Measurements from ENCODE around the gene GABARAPL2. TPM values are rescaled to one million over a fixed set of nuclear protein-coding genes. Genes with fewer than 3 reads are reported as not detected.

The GABARAPL2 gene
- total and polyA plus RNA-seq, 2 donors (not counting 1 experiment from before 2014, with no cell fraction given) = 73.0 to 84.9 TPM

DNA sequence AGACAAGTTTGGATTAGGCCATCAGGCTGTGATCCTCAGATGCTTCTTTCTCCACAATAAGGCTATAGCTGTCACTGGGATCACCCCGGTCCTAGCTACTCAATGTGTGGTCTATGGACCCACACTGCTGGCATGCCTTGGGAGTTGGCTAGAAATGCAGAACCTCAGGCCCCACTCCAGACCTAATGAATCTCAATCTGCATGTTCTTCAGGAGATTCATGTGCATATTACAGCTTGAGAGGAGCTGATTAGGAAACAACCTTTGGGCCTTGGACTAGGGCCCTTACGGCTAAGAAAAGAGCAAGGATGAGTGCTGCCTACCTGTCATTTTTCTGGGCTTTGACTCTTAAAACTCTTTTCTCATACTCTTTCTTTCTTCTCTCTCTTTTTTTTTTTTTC, 49.4 kb downstream of the GABARAPL2 start:
- Histone ChIP-seq H3K4me2 (replicated peaks; ENCODE audit: low read depth, low read length, poor library complexity, severe bottlenecking) (no peak overlapping the region), H3K9me3 (ENCODE audit: control extremely low read depth in 1 of 3, control insufficient read depth in 2 of 3, insufficient read depth in 1 of 3, low read length in 2 of 3) (no peaks in the 10 kb centered on the region), H4K20me1 (ENCODE audit: control insufficient read depth, insufficient read depth, low read length, poor library complexity, severe bottlenecking) (no peaks in the 10 kb centered on the region), H3K36me3 (replicated peaks in 1 of 2; ENCODE audit: control extremely low read depth in 1 of 2, control insufficient read depth in 1 of 2, extremely low read depth in 1 of 2, insufficient read depth in 2 of 2, low read length in 1 of 2) (peaks cover 5 to 67% of the 10 kb centered on the region in 2 experiments), H3K9ac (ENCODE audit: low read length) (no peak overlapping the region), H3K4me3 (ENCODE audit: control extremely low read depth in 1 of 5, extremely low read depth in 1 of 5, insufficient read depth in 1 of 5, low read depth in 2 of 5, low read length in 4 of 5) (no peak overlapping the region), H3K27me3 (replicated peaks in 1 of 4; ENCODE audit: control extremely low read depth in 1 of 4, control insufficient read depth in 3 of 4, insufficient read depth in 4 of 4, low read length in 3 of 4) (no peaks in the 10 kb centered on the region), H3K4me1 (ENCODE audit: control insufficient read depth in 2 of 2, insufficient read depth in 2 of 2, low read length in 2 of 2) (peaks cover 0 to 4% of the 10 kb centered on the region in 2 donors), H2AFZ (ENCODE audit: insufficient read depth, low read depth, low read length, poor library complexity, severe bottlenecking) (no peak overlapping the region), H3K79me2 (ENCODE audit: control insufficient read depth, insufficient read depth, low read length) (peaks cover 33% of the 10 kb centered on the region), H3K27ac (ENCODE audit: low read length in 2 of 2) (no peak overlapping the region)
- H3K27me3 Mint-ChIP-seq = no peaks in the 10 kb centered on the region
- ATAC-seq (ENCODE audit: low read depth) = no peak
- ChIA-PET POLR2A (interaction anchor here (0.7 kb wide), 1 partner anchor 64 kb away, joined by 5 read pairs; no protein-coding TSS in a partner anchor), CTCF (interaction anchor here (0.7 to 1.1 kb wide), 2 partner anchors 36 to 211 kb away, joined by 3 read pairs; no protein-coding TSS in a partner anchor)
- DNase-seq = no peak
- intact Hi-C loops (cut with micrococcal nuclease) = no loop called here
- H3K27ac Mint-ChIP-seq = no peak overlapping the region
- peaks cover 4% of the 10 kb centered on the region for H3K4me1 Mint-ChIP-seq
- TF ChIP-seq EZH2 (IDR thresholded peaks at IDR 0.05; ENCODE audit: borderline replicate concordance, insufficient read depth, low read depth, low read length, poor library complexity, severe bottlenecking) (no peak), CTCF (IDR thresholded peaks at IDR 0.05) (no peak)
- no peaks in the 10 kb centered on the region for H3K9me3 Mint-ChIP-seq (ENCODE audit: insufficient read depth)
- 100% methylated on average over 1 of the region's 2 CpGs for WGBS (ENCODE audit: insufficient coverage)
- no peak overlapping the region for H3K4me3 Mint-ChIP-seq

DNA sequence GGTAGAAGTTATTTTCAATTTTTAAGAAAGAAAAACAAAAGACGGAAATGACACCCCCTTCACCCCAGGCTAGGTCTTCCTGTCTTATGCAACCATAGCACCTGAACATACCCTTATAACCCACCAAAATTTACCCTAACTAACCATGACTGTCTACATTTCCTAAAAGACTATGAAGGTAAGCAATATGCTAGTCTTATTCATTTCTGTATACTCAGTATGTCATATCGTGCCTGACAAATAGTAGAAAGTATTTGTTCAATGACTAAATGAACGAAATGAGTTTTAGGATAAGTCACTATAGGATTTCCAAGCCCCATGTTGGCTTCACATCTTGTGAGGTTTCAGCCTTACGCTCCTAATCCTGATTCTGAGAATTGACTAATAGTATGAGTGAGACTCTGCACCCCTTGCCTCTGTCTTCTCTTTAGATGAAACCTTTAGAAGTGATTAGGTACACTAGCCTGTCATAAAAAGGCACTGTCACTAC, 50.4 kb downstream of the GABARAPL2 start:
- Histone ChIP-seq H3K9ac (ENCODE audit: low read length) (no peak overlapping the region), H3K4me2 (replicated peaks; ENCODE audit: low read depth, low read length, poor library complexity, severe bottlenecking) (no peak overlapping the region), H3K4me3 (ENCODE audit: control extremely low read depth in 1 of 5, extremely low read depth in 1 of 5, insufficient read depth in 1 of 5, low read depth in 2 of 5, low read length in 4 of 5) (no peak overlapping the region), H3K27me3 (replicated peaks in 1 of 4; ENCODE audit: control extremely low read depth in 1 of 4, control insufficient read depth in 3 of 4, insufficient read depth in 4 of 4, low read length in 3 of 4) (no peaks in the 10 kb centered on the region), H3K27ac (ENCODE audit: low read length in 2 of 2) (no peak overlapping the region), H3K79me2 (ENCODE audit: control insufficient read depth, insufficient read depth, low read length) (peaks cover 34% of the 10 kb centered on the region), H2AFZ (ENCODE audit: insufficient read depth, low read depth, low read length, poor library complexity, severe bottlenecking) (no peak overlapping the region), H4K20me1 (ENCODE audit: control insufficient read depth, insufficient read depth, low read length, poor library complexity, severe bottlenecking) (no peaks in the 10 kb centered on the region), H3K4me1 (ENCODE audit: control insufficient read depth in 2 of 2, insufficient read depth in 2 of 2, low read length in 2 of 2) (peaks cover 2 to 12% of the 10 kb centered on the region in 2 donors), H3K9me3 (ENCODE audit: control extremely low read depth in 1 of 3, control insufficient read depth in 2 of 3, insufficient read depth in 1 of 3, low read length in 2 of 3) (no peaks in the 10 kb centered on the region), H3K36me3 (replicated peaks in 1 of 2; ENCODE audit: control extremely low read depth in 1 of 2, control insufficient read depth in 1 of 2, extremely low read depth in 1 of 2, insufficient read depth in 2 of 2, low read length in 1 of 2) (peaks cover 5 to 63% of the 10 kb centered on the region in 2 experiments)
- intact Hi-C loops (cut with micrococcal nuclease) = no loop called here
- ATAC-seq (ENCODE audit: low read depth) (no peak), DNase-seq (no peak)
- Mint-ChIP-seq H3K4me1 (peaks cover 11% of the 10 kb centered on the region), H3K9me3 (ENCODE audit: insufficient read depth) (no peaks in the 10 kb centered on the region), H3K27me3 (no peaks in the 10 kb centered on the region), H3K4me3 (no peak overlapping the region), H3K27ac (no peak overlapping the region)
- POLR2A ChIA-PET = no interaction called here
- no CpG with 5 or more reads among the region's 4 CpGs for WGBS (ENCODE audit: insufficient coverage)
- TF ChIP-seq CTCF (IDR thresholded peaks at IDR 0.05) (no peak), EZH2 (IDR thresholded peaks at IDR 0.05; ENCODE audit: borderline replicate concordance, insufficient read depth, low read depth, low read length, poor library complexity, severe bottlenecking) (no peak)
- CTCF ChIA-PET = interaction anchor here (0.7 kb wide), 1 partner anchor 35 kb away, joined by 3 read pairs; no protein-coding TSS in a partner anchor
